Adrenal gland (tissue), 12 donors: ENCODE results near the gene TBL2. TPM values are rescaled to one million over a fixed set of nuclear protein-coding genes. Genes with fewer than 3 reads are reported as not detected.

ENCODE experiments used
- DNase-seq, 7 donors: peaks; one replicate each; pipeline ENCODE4 v3.0.0-alpha.2; 2019 to 2020
- H3K27ac ChIP-seq, 5 donors: fragments of 200-600 bp; sonication (generic) in 4 of 5; 1 replicate in 3 of 5; 2 replicates in 2 of 5; pipeline versions ENCODE4 v1.5.1 to v1.8.0; 2016 to 2020; ENCODE audit warnings: mild to moderate bottlenecking in 1 of 5
- H3K27me3 ChIP-seq: fragments of 200-600 bp; 2 replicates; pipeline ENCODE4 v1.8.0; 2021
- H3K36me3 ChIP-seq, 2 donors: fragments of 200-600 bp; replicated peaks in 1 of 2; 1 replicate in 1 of 2; 2 replicates in 1 of 2; pipeline versions ENCODE4 v1.5.1 to v1.8.0; 2018 to 2022
- H3K4me1 ChIP-seq, 2 donors: fragments of 200-600 bp; replicated peaks in 1 of 2; 1 replicate in 1 of 2; 2 replicates in 1 of 2; pipeline versions ENCODE4 v1.5.1 to v1.8.0; 2018 to 2021
- H3K4me3 ChIP-seq, 4 donors: fragments of 200-600 bp; sonication (generic) in 3 of 4; one replicate each; pipeline ENCODE4 v1.5.1; 2016 to 2018
- H3K9me3 ChIP-seq, 3 donors: fragments of 200-600 bp; sonication (generic) in 1 of 3; replicated peaks in 1 of 3; 1 replicate in 2 of 3; 2 replicates in 1 of 3; pipeline versions ENCODE4 v1.5.1 to v1.8.0; 2016 to 2021
- CTCF ChIP-seq, 6 experiments: fragments of 450-650 bp in 4 of 6; fragments of 200-600 bp in 2 of 6; sonication (generic) in 1 of 6; IDR thresholded peaks; 1 replicate in 5 of 6; 2 replicates in 1 of 6; pipeline versions ENCODE4 v1.5.1 to v1.8.0; 2016 to 2021; ENCODE audit warnings: antibody characterized with exemption in 6 of 6, mild to moderate bottlenecking in 2 of 6, moderate library complexity in 1 of 6
- POLR2A ChIP-seq, 2 donors: fragments of 450-650 bp; IDR thresholded peaks; one replicate each; pipeline ENCODE4 v1.6.1; 2017; ENCODE audit warnings: antibody characterized with exemption in 2 of 2, mild to moderate bottlenecking in 2 of 2, moderate library complexity in 1 of 2
- WGBS, 4 donors: extraction: QIAGEN DNeasy Blood & Tissue Kit in 2 of 4; methylation state at CpG; one replicate each; pipeline versions ENCODE4 v1.1.5 to v1.1.7; 2013 to 2017; 5-methylcytosine and 5-hydroxymethylcytosine counted together
- intact Hi-C, 2 donors: fragments of 100-400 bp; cut with DNase I; formaldehyde crosslinking; loops; one replicate each; pipeline versions ENCODE4 v1.14.1 to v1.15.0; 2022 to 2023
- polyA plus RNA-seq, 3 donors: library from polyadenylated mRNA; stranded (reverse); fragments of 200-250 nt in 2 of 3; fragments of 350-450 nt in 1 of 3; fragmentation: Illumina TruSeq in 1 of 3; extraction: RNeasy Lipid Tissue Mini Kit (QIAGEN cat#74804) in 1 of 3; gene quantifications; one replicate each; pipeline ENCODE4 v1.2.3, GENCODE V29; 2013 to 2014
- total RNA-seq, 9 donors: library from RNA; depleted of rRNA in 4 of 9; stranded (reverse); fragments of >200 nt in 4 of 9; fragments of 120-200 nt in 1 of 9; fragmentation: NEBNext Ultra II Directional in 1 of 9; extraction: Animal tissue kit (Norgen Biotek cat#: 25700) in 1 of 9; gene quantifications; one replicate each; pipeline versions ENCODE4 v1.1.0 to v1.2.4, GENCODE V29; 2013 to 2023
- donor health status: healthy with polysubstance abuse.
- donor health status: Bipolar disorder and iron deficiency.
- donor health status: DM: yes; HTN: yes; CAD: no.
- donor health status: DM: no; HTN: no; CAD: no.
- donor health status: DM: no; HTN: no; CAD: no.
- donor health status: DM: yes; HTN: yes; CAD: no.

Gene TBL2
- total and polyA plus RNA-seq, 12 donors: 14.2 to 136 (median 51.3) TPM

- Histone ChIP-seq H3K36me3 (no peaks in the 10 kb centered on the region), H3K9me3 (no peaks in the 10 kb centered on the region), H3K27ac (no peak overlapping the region), H3K27me3 (no peaks in the 10 kb centered on the region), H3K4me1 (no peaks in the 10 kb centered on the region), H3K4me3 (no peak overlapping the region)
- DNase-seq: no peak
- no peak for TF ChIP-seq CTCF (IDR thresholded peaks at IDR 0.05)
- TF ChIP-seq POLR2A (IDR thresholded peaks at IDR 0.05): no peak
- WGBS, 4 donors: 87 to 95% (median 90%) methylated on average over 2 to 9 of the region's 9 CpGs
- intact Hi-C loops: no loop called here
These were observed 17.0 kb upstream of the TBL2 start for GRCh38 chr7:73595358-73595757.

- Histone ChIP-seq H3K36me3 (no peaks in the 10 kb centered on the region), H3K27me3 (no peaks in the 10 kb centered on the region), H3K4me1 (no peaks in the 10 kb centered on the region), H3K9me3 (no peaks in the 10 kb centered on the region), H3K4me3 (no peak overlapping the region), H3K27ac (no peak overlapping the region)
- no peak for DNase-seq
- WGBS, 4 donors: 62 to 83% (median 64%) methylated on average over 12 to 14 of the region's 14 CpGs
- no peak for TF ChIP-seq CTCF (IDR thresholded peaks at IDR 0.05)
- intact Hi-C loops: no loop called here
These were observed 15.0 kb upstream of the TBL2 start for GRCh38 chr7:73593207-73594045.

- DNase-seq: no peak
- intact Hi-C loops: no loop called here
- Histone ChIP-seq H3K27me3 (no peaks in the 10 kb centered on the region), H3K9me3 (no peaks in the 10 kb centered on the region), H3K27ac (peak overlapping the region in 1 of 5 donors; percentile 46), H3K4me3 (no peak overlapping the region), H3K4me1 (peaks cover 0 to 8% of the 10 kb centered on the region in 2 donors), H3K36me3 (no peaks in the 10 kb centered on the region)
- TF ChIP-seq POLR2A (IDR thresholded peaks at IDR 0.05): no peak
- no peak for TF ChIP-seq CTCF (IDR thresholded peaks at IDR 0.05)
- WGBS, 4 donors: 92 to 96% (median 93%) methylated on average over 12 of the region's 12 CpGs
These were observed 8.5 kb upstream of the TBL2 start for GRCh38 chr7:73586911-73587310.

- intact Hi-C loops: no loop called here
- Histone ChIP-seq H3K9me3 (no peaks in the 10 kb centered on the region), H3K36me3 (no peaks in the 10 kb centered on the region), H3K4me1 (peaks cover 0 to 8% of the 10 kb centered on the region in 2 donors), H3K4me3 (no peak overlapping the region), H3K27me3 (no peaks in the 10 kb centered on the region), H3K27ac (no peak overlapping the region)
- DNase-seq: no peak
- TF ChIP-seq POLR2A (IDR thresholded peaks at IDR 0.05) (no peak), CTCF (IDR thresholded peaks at IDR 0.05) (no peak)
- 73 to 83% (median 82%) methylated on average over 2 of the region's 2 CpGs for WGBS, 4 donors
These were observed 6.8 kb upstream of the TBL2 start for GRCh38 chr7:73585196-73585595.
